ENCODE measurements around the gene ZNF575. TPM values are rescaled to one million over a fixed set of nuclear protein-coding genes. Genes with fewer than 3 reads are reported as not detected.

ZNF575 gene
- total RNA-seq (3.1 TPM), polyA plus RNA-seq (ENCODE audit: insufficient read depth, low read depth, low replicate concordance) (2.8 TPM)
- long read RNA-seq, donor 1, result 0 reads
- long read RNA-seq, donor 2, partial matches to known transcripts, result 55 of 63 reads
- long read RNA-seq, donor 2, other reads (novel, unspliced or antisense), result 5 of 63 reads
- long read RNA-seq, donor 3, result 0 reads
- long read RNA-seq, donor 4, partial matches to known transcripts, result 38 of 39 reads
- long read RNA-seq, donor 4, other reads (novel, unspliced or antisense), result 0 of 39 reads
- long read RNA-seq, donor 5, partial matches to known transcripts, result 0 of 1 reads
- long read RNA-seq, donor 5, other reads (novel, unspliced or antisense), result 0 of 1 reads
- long read RNA-seq, donor 6, partial matches to known transcripts, result 0 of 1 reads
- long read RNA-seq, donor 6, other reads (novel, unspliced or antisense), result 0 of 1 reads
- long read RNA-seq, donor 7, result 0 reads
- long read RNA-seq, donor 8, partial matches to known transcripts, result 0 of 2 reads
- long read RNA-seq, donor 8, other reads (novel, unspliced or antisense), result 0 of 2 reads
- long read RNA-seq, donor 9, partial matches to known transcripts, result 0 of 1 reads
- long read RNA-seq, donor 9, other reads (novel, unspliced or antisense), result 0 of 1 reads
- long read RNA-seq, donor 10, result 0 reads

GRCh38 chr19:43532962-43533545, at the start of gene ZNF575:
Gene ZNF575, plus strand, starts transcription at chr19:43533188. Its CDS starts 1,235 bp downstream, at chr19:43534423.
- H3K36me3 ChIP-seq (ENCODE audit: control insufficient read depth in 2 of 3, insufficient read depth in 3 of 3, low read length in 3 of 3), result no peaks in the 10 kb centered on the region
- peak within 1 kb of the TSS; percentile 70 to 88 (median 73) for H3K9ac ChIP-seq (ENCODE audit: low read length in 3 of 3)
- peak within 1 kb of the TSS; percentile 76 to 90 (median 89) for H3K4me3 ChIP-seq (ENCODE audit: low read length in 3 of 3)
- no peaks in the 10 kb centered on the region for H3K27me3 ChIP-seq (ENCODE audit: control insufficient read depth, insufficient read depth, low read length)
- FAIRE-seq (no peak), DNase-seq (peak; percentile 97 to 99 (median 99))
- peak within 1 kb of the TSS; percentile 94 to 99 for H3K27ac ChIP-seq (ENCODE audit: low read depth in 2 of 2, low read length in 2 of 2)
- intact Hi-C loops (cut with DNase I), result no loop called here
- no peaks in the 10 kb centered on the region for H3K9me3 ChIP-seq (ENCODE audit: control insufficient read depth in 2 of 3, insufficient read depth in 1 of 3, low read length in 3 of 3)
- TF ChIP-seq, protein P1, sequence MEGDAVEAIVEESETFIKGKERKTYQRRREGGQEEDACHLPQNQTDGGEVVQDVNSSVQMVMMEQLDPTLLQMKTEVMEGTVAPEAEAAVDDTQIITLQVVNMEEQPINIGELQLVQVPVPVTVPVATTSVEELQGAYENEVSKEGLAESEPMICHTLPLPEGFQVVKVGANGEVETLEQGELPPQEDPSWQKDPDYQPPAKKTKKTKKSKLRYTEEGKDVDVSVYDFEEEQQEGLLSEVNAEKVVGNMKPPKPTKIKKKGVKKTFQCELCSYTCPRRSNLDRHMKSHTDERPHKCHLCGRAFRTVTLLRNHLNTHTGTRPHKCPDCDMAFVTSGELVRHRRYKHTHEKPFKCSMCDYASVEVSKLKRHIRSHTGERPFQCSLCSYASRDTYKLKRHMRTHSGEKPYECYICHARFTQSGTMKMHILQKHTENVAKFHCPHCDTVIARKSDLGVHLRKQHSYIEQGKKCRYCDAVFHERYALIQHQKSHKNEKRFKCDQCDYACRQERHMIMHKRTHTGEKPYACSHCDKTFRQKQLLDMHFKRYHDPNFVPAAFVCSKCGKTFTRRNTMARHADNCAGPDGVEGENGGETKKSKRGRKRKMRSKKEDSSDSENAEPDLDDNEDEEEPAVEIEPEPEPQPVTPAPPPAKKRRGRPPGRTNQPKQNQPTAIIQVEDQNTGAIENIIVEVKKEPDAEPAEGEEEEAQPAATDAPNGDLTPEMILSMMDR (IDR thresholded peaks at IDR 0.05; ENCODE audit: borderline replicate concordance, extremely low read depth, insufficient read depth), result no peak
- peaks cover 0 to 17% (median 13%) of the 10 kb centered on the region in 3 donors for H3K4me1 ChIP-seq (ENCODE audit: control insufficient read depth in 2 of 3, insufficient read depth in 2 of 3, low read depth in 1 of 3, low read length in 3 of 3)

- H3K36me3 ChIP-seq (ENCODE audit: control insufficient read depth in 2 of 3, insufficient read depth in 3 of 3, low read length in 3 of 3), result peaks cover 0 to 5% (median 0%) of the 10 kb centered on the region in 3 donors
- intact Hi-C loops (cut with DNase I), result no loop called here
- H3K27me3 ChIP-seq (ENCODE audit: control insufficient read depth, insufficient read depth, low read length), result no peaks in the 10 kb centered on the region
- FAIRE-seq (no peak), DNase-seq (peak in 1 of 5 donors; percentile 15)
- H3K27ac ChIP-seq (ENCODE audit: low read depth in 2 of 2, low read length in 2 of 2), result no peak overlapping the region
- no peak overlapping the region for H3K9ac ChIP-seq (ENCODE audit: low read length in 3 of 3)
- H3K9me3 ChIP-seq (ENCODE audit: control insufficient read depth in 2 of 3, insufficient read depth in 1 of 3, low read length in 3 of 3), result no peaks in the 10 kb centered on the region
- H3K4me1 ChIP-seq (ENCODE audit: control insufficient read depth in 2 of 3, insufficient read depth in 2 of 3, low read depth in 1 of 3, low read length in 3 of 3), result no peaks in the 10 kb centered on the region
- TF ChIP-seq, protein P1 (IDR thresholded peaks at IDR 0.05; ENCODE audit: borderline replicate concordance, extremely low read depth, insufficient read depth), result no peak
- no peak overlapping the region for H3K4me3 ChIP-seq (ENCODE audit: low read length in 3 of 3)
Observed at GRCh38 chr19:43483281-43483680, 49.7 kb upstream of the ZNF575 start.

DNA sequence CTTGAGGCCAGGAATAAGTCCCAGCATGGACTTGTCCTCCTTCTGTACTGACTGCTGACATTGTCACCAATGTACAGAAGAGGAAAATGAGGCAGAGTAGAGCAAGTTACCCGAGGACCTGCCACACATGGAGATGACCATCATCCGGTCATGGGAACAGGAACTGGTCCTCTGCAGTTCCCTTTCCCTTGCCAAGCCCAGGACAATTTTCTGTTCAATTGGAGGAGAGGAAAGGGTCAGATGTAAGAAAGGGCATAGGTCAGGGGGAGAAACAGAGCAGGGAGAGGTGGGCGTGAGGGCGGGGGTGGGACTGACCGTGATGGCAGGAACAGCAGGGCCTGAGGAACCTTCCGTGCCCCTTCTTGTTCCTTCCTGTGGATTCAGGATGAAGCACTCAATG, 47.0 kb upstream of the ZNF575 start:
- TF ChIP-seq, protein P1 (IDR thresholded peaks at IDR 0.05; ENCODE audit: borderline replicate concordance, extremely low read depth, insufficient read depth), result no peak
- no peak overlapping the region for H3K9ac ChIP-seq (ENCODE audit: low read length in 3 of 3)
- H3K27me3 ChIP-seq (ENCODE audit: control insufficient read depth, insufficient read depth, low read length), result no peaks in the 10 kb centered on the region
- H3K27ac ChIP-seq (ENCODE audit: low read depth in 2 of 2, low read length in 2 of 2), result no peak overlapping the region
- no peaks in the 10 kb centered on the region for H3K9me3 ChIP-seq (ENCODE audit: control insufficient read depth in 2 of 3, insufficient read depth in 1 of 3, low read length in 3 of 3)
- H3K36me3 ChIP-seq (ENCODE audit: control insufficient read depth in 2 of 3, insufficient read depth in 3 of 3, low read length in 3 of 3), result no peaks in the 10 kb centered on the region
- H3K4me3 ChIP-seq (ENCODE audit: low read length in 3 of 3), result no peak overlapping the region
- FAIRE-seq (no peak), DNase-seq (no peak)
- intact Hi-C loops (cut with DNase I), result no loop called here
- H3K4me1 ChIP-seq (ENCODE audit: control insufficient read depth in 2 of 3, insufficient read depth in 2 of 3, low read depth in 1 of 3, low read length in 3 of 3), result no peaks in the 10 kb centered on the region
